22Rv1 (cell line): ENCODE data around the gene CTXND1.

Experiments
- CTCF ChIP-seq: fragments of 450-650 bp; IDR thresholded peaks from 2 replicates; pipeline ENCODE4 v1.5.1; 2017; ENCODE audit warnings: mild to moderate bottlenecking
- ZFX ChIP-seq: fragments of 450-650 bp; IDR thresholded peaks from 2 replicates; pipeline ENCODE4 v1.6.1; 2017; ENCODE audit warnings: antibody characterized with exemption, borderline replicate concordance

- TF ChIP-seq CTCF: no peak
- TF ChIP-seq ZFX: no peak
Measured at GRCh38 chr15:80186066-80186465, 65.9 kb downstream of the CTXND1 start.
